HepG2 (cell line): ENCODE measurements around the gene MEIS1. TPM values are rescaled to one million over a fixed set of nuclear protein-coding genes. Genes with fewer than 3 reads are reported as not detected.

Experiments
- ATAC-seq: fragments of 200-7000 bp; cut with Tn5 transposase; 3 replicates; pipeline ENCODE4 v1.9.1; 2020; ENCODE audit warnings: mild to moderate bottlenecking, moderate library complexity
- BruUV-seq: library from RNA; stranded (reverse); fragments of 400-500 nt; replicated peaks from 2 replicates; lab custom pipeline; 2021; lab: Mats Ljungman, UMichigan
- CTCF ChIA-PET: fragments of 300-600 bp; formaldehyde crosslinking; extraction: SDS; loops from one replicate; lab custom pipeline; 2021; ENCODE audit warnings: low total read pairs, inconsistent platforms, low intra/inter-chr PET ratio; lab: Yijun Ruan, JAX
- POLR2A ChIA-PET: fragments of 350-600 bp; sonication (Branson Sonifier 250); formaldehyde crosslinking; loops from one replicate; lab custom pipeline; 2020; ENCODE audit warnings: antibody characterized with exemption, inconsistent platforms; lab: Yijun Ruan, JAX
- DNase-seq: peaks from one replicate; pipeline ENCODE4 v3.0.0-alpha.2; 2015; ENCODE audit warnings: low spot score
- FAIRE-seq: peaks from 3 replicates; lab custom pipeline; 2011; peaks lifted over from hg19 to GRCh38; lab: Jason Lieb, UNC
- H2AFZ ChIP-seq: one replicate; pipeline ENCODE4 v1.6.1; 2011; ENCODE audit warnings: low read length, inconsistent platforms
- H3K27ac ChIP-seq: fragments of 300-600 bp; 3 replicates; pipeline ENCODE4 v1.8.0; 2011; ENCODE audit warnings: mixed run types, mild to moderate bottlenecking, mixed read lengths, low read length, inconsistent platforms; ENCODE audit not compliant: insufficient read depth; ENCODE audit errors: extremely low read length
- H3K27me3 ChIP-seq, 2 experiments: fragments of 200-600 bp in 1 of 2; 2 replicates in 1 of 2; 3 replicates in 1 of 2; pipeline versions ENCODE4 v1.6.0 to v1.8.0; 2011; ENCODE audit warnings: low read length in 2 of 2, mild to moderate bottlenecking in 2 of 2, moderate library complexity in 2 of 2, inconsistent platforms in 1 of 2; ENCODE audit not compliant: insufficient read depth in 2 of 2, control insufficient read depth in 1 of 2
- H3K36me3 ChIP-seq, 2 experiments: fragments of 200-600 bp in 1 of 2; replicated peaks in 1 of 2; 2 replicates in 1 of 2; 3 replicates in 1 of 2; pipeline versions ENCODE4 v1.5.1 to v1.8.0; 2011; ENCODE audit warnings: low read length in 2 of 2, inconsistent platforms in 1 of 2; ENCODE audit not compliant: insufficient read depth in 2 of 2, control insufficient read depth in 1 of 2
- H3K4me1 ChIP-seq: 2 replicates; pipeline ENCODE4 v1.5.1; 2012; ENCODE audit warnings: low read length, inconsistent platforms; ENCODE audit not compliant: insufficient read depth
- H3K4me2 ChIP-seq: 2 replicates; pipeline ENCODE4 v1.6.0; 2011; ENCODE audit warnings: low read depth, low read length, inconsistent platforms
- H3K4me3 ChIP-seq, 3 experiments: fragments of 200-600 bp in 1 of 3; sonication (generic), shearing (Covaris generic) in 1 of 3; replicated peaks in 1 of 3; 2 replicates each; pipeline ENCODE4 v1.5.1; 2011 to 2016; ENCODE audit warnings: low read length in 3 of 3, inconsistent platforms in 2 of 3, low read depth in 2 of 3, mild to moderate bottlenecking in 2 of 3, control low read depth in 1 of 3, mixed read lengths in 1 of 3; ENCODE audit not compliant: insufficient read depth in 1 of 3
- H3K79me2 ChIP-seq: one replicate; pipeline ENCODE4 v1.6.1; 2011; ENCODE audit warnings: low read length, inconsistent platforms; ENCODE audit not compliant: insufficient read depth
- H3K9ac ChIP-seq: 2 replicates; pipeline ENCODE4 v1.6.0; 2011; ENCODE audit warnings: mild to moderate bottlenecking, low read depth, low read length, inconsistent platforms; ENCODE audit not compliant: insufficient read depth
- H3K9me3 ChIP-seq: 2 replicates; pipeline ENCODE4 v1.5.1; 2012; ENCODE audit warnings: mild to moderate bottlenecking, low read length
- H4K20me1 ChIP-seq: 2 replicates; pipeline ENCODE4 v1.6.0; 2011; ENCODE audit warnings: inconsistent platforms, mild to moderate bottlenecking, low read length, moderate library complexity; ENCODE audit not compliant: insufficient read depth
- BORCS8-MEF2B ChIP-seq: sonication (generic); formaldehyde crosslinking; IDR thresholded peaks from 2 replicates; pipeline ENCODE4 v1.8.0; 2022; ENCODE audit warnings: mild to moderate bottlenecking, missing genetic modification reagents
- IRF9 ChIP-seq: sonication (generic); formaldehyde crosslinking; IDR thresholded peaks from 2 replicates; pipeline ENCODE4 v1.8.0; 2022; ENCODE audit warnings: missing genetic modification reagents, mild to moderate bottlenecking, borderline replicate concordance
- MAFG ChIP-seq: sonication (generic); formaldehyde crosslinking; IDR thresholded peaks from 2 replicates; pipeline ENCODE4 v1.5.1; 2020; ENCODE audit warnings: mild to moderate bottlenecking, missing genetic modification reagents
- POGK ChIP-seq: sonication (generic); formaldehyde crosslinking; conservative IDR thresholded peaks from 2 replicates; pipeline ENCODE4 v1.8.0; 2022; ENCODE audit warnings: mild to moderate bottlenecking, moderate library complexity, missing genetic modification reagents
- SUZ12 ChIP-seq: fragments of 150-350 bp; IDR thresholded peaks from 2 replicates; pipeline ENCODE4 v1.6.1; 2014; ENCODE audit warnings: low read depth, low read length
- ZFP41 ChIP-seq: sonication (generic); formaldehyde crosslinking; IDR thresholded peaks from 2 replicates; pipeline ENCODE4 v1.4.0; 2020; ENCODE audit warnings: mild to moderate bottlenecking, missing genetic modification reagents, borderline replicate concordance
- ZNF180 ChIP-seq: sonication (generic); formaldehyde crosslinking; IDR thresholded peaks from 2 replicates; pipeline ENCODE4 v1.4.0; 2020; ENCODE audit warnings: low read depth, missing genetic modification reagents, borderline replicate concordance
- ZNF562 ChIP-seq: sonication (generic); formaldehyde crosslinking; IDR thresholded peaks from 2 replicates; pipeline ENCODE4 v1.8.0; 2022; ENCODE audit warnings: missing genetic modification reagents, borderline replicate concordance
- WGBS: methylation state at CpG from one replicate; pipeline ENCODE4 v1.1.6; 2017; ENCODE audit warnings: low lambda C conversion rate; 5-methylcytosine and 5-hydroxymethylcytosine counted together
- in situ Hi-C: cut with HindIII; loops from 2 replicates; pipeline ENCODE4 v1.10.0; 2017; ENCODE audit warnings: low pct_unique_long_range_greater_than_20kb; ENCODE audit not compliant: extremely low pct_ligation_motif_present
- intact Hi-C: fragments of 100-400 bp; cut with micrococcal nuclease; formaldehyde crosslinking; loops from one replicate; pipeline ENCODE4 v1.10.0; 2022; ENCODE audit not compliant: unreplicated experiment
- polyA plus RNA-seq, 8 experiments: library from polyadenylated mRNA; depleted of rRNA in 3 of 8; stranded (reverse) in 7 of 8; unstranded in 1 of 8; fragments of >200 nt; fragmentation: Illumina TruSeq in 4 of 8; extraction: Trizol in 4 of 8; gene quantifications; 2 replicates each; pipeline versions ENCODE4 v1.2.1 to v1.2.3, GENCODE V29; 2011 to 2016; ENCODE audit warnings: low read depth in 4 of 8, missing spikeins in 1 of 8, mixed read lengths in 1 of 8; ENCODE audit not compliant: insufficient read depth in 1 of 8
- total RNA-seq, 5 experiments: library from RNA; depleted of rRNA; stranded (reverse); fragments of >200 nt; fragmentation: Illumina TruSeq; extraction: Trizol; gene quantifications; 2 replicates each; pipeline ENCODE4 v1.2.3, GENCODE V29; 2016; ENCODE audit warnings: low read depth in 1 of 5

MEIS1 gene
- total and polyA plus RNA-seq, 2 of the 13 experiments (the other 11 are each of a cell fraction or from before 2014, with no cell fraction given): 3.8 to 6.0 TPM

GRCh38 chr2:66576311-66576560 is 141.3 kb downstream of the MEIS1 start:
- H3K4me1 ChIP-seq: peaks cover 36% of the 10 kb centered on the region
- H3K36me3 ChIP-seq: no peaks in the 10 kb centered on the region
- no peak overlapping the region for H2AFZ ChIP-seq
- no peak overlapping the region for H3K27ac ChIP-seq
- H4K20me1 ChIP-seq: peaks cover 4% of the 10 kb centered on the region; the same call in 1 of the 2 replicates
- peaks cover 23 to 58% of the 10 kb centered on the region in 2 experiments for H3K27me3 ChIP-seq
- H3K79me2 ChIP-seq: no peaks in the 10 kb centered on the region
- no peak for FAIRE-seq
- in situ Hi-C loops: loop anchor here (5.0 to 25.0 kb wide), 4 partner anchors 144 to 1261 kb away; no protein-coding TSS in a partner anchor
- no peak for DNase-seq
- no TSS peak for BruUV-seq
- POLR2A ChIA-PET: no interaction called here
- no peaks in the 10 kb centered on the region for H3K9me3 ChIP-seq
- ATAC-seq: no peak; the same call in 1 of the 3 replicates
- no peak overlapping the region for H3K9ac ChIP-seq
- intact Hi-C loops: no loop called here
- TF ChIP-seq IRF9 (CRISPR knock-in tag) (no peak), ZNF562 (CRISPR knock-in tag) (no peak), ZFP41 (CRISPR knock-in tag) (no peak), POGK (CRISPR knock-in tag) (no peak), SUZ12 (no peak), MAFG (CRISPR knock-in tag) (no peak), BORCS8-MEF2B (CRISPR knock-in tag) (no peak), ZNF180 (CRISPR knock-in tag) (no peak)
- peak overlapping the region in 2 of 3 experiments; percentile 19 to 70; a peak in 2 of 6 replicates for H3K4me3 ChIP-seq
- WGBS: 24% methylated on average over 6 of the region's 11 CpGs
- CTCF ChIA-PET: interaction anchor here (3.0 kb wide), 1 partner anchor 146 kb away, joined by 23 read pairs; no protein-coding TSS in a partner anchor
- peak overlapping the region; percentile 93 for H3K4me2 ChIP-seq
